Neural crest cell (in vitro differentiated cells): ENCODE measurements around the gene MCM8. TPM values are rescaled to one million over a fixed set of nuclear protein-coding genes. Genes with fewer than 3 reads are reported as not detected.

Source experiments
- DNase-seq: peaks from one replicate; pipeline ENCODE4 v3.0.0; 2021; ENCODE audit warnings: low read depth, mixed read lengths, low spot score
- H3K27ac Mint-ChIP-seq: one replicate; pipeline ENCODE4 v1.8.0; 2021; ENCODE audit warnings: mild to moderate bottlenecking, mixed read lengths; ENCODE audit not compliant: unreplicated experiment
- H3K27me3 Mint-ChIP-seq: 2 replicates; pipeline ENCODE4 v1.8.0; 2021; ENCODE audit warnings: low read depth, mild to moderate bottlenecking, mixed read lengths
- H3K36me3 Mint-ChIP-seq: 2 replicates; pipeline ENCODE4 v1.8.0; 2021; ENCODE audit warnings: low read depth, mild to moderate bottlenecking, mixed read lengths
- H3K4me1 Mint-ChIP-seq: 2 replicates; pipeline ENCODE4 v1.8.0; 2021; ENCODE audit warnings: mixed read lengths
- H3K4me3 Mint-ChIP-seq: one replicate; pipeline ENCODE4 v1.8.0; 2021; ENCODE audit warnings: mild to moderate bottlenecking, mixed read lengths
- H3K9me3 Mint-ChIP-seq: 2 replicates; pipeline ENCODE4 v1.8.0; 2021; ENCODE audit warnings: mixed read lengths
- total RNA-seq: library from RNA; stranded (reverse); gene quantifications from 2 replicates; pipeline ENCODE4 v1.2.1, GENCODE V29; 2021
- TF ChIP-seq, protein P1 (sequence below): fragments of 200-600 bp; sonication (generic); conservative IDR thresholded peaks from 2 replicates; pipeline ENCODE4 v1.5.0; 2021; ENCODE audit warnings: antibody characterized with exemption, mild to moderate bottlenecking

The MCM8 gene
- total RNA-seq, 1 donor from 2014 or later, result 36.2 TPM

GRCh38 chr20:5969940-5970339 lies 19.5 kb downstream of the MCM8 start:
- no peak for DNase-seq
- Mint-ChIP-seq H3K36me3 (peaks cover 13% of the 10 kb centered on the region), H3K27me3 (no peaks in the 10 kb centered on the region), H3K27ac (no peak overlapping the region), H3K4me1 (peaks cover 13% of the 10 kb centered on the region), H3K4me3 (no peak overlapping the region), H3K9me3 (no peaks in the 10 kb centered on the region)
- TF ChIP-seq, protein P1, sequence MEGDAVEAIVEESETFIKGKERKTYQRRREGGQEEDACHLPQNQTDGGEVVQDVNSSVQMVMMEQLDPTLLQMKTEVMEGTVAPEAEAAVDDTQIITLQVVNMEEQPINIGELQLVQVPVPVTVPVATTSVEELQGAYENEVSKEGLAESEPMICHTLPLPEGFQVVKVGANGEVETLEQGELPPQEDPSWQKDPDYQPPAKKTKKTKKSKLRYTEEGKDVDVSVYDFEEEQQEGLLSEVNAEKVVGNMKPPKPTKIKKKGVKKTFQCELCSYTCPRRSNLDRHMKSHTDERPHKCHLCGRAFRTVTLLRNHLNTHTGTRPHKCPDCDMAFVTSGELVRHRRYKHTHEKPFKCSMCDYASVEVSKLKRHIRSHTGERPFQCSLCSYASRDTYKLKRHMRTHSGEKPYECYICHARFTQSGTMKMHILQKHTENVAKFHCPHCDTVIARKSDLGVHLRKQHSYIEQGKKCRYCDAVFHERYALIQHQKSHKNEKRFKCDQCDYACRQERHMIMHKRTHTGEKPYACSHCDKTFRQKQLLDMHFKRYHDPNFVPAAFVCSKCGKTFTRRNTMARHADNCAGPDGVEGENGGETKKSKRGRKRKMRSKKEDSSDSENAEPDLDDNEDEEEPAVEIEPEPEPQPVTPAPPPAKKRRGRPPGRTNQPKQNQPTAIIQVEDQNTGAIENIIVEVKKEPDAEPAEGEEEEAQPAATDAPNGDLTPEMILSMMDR, result no peak

- H3K36me3 Mint-ChIP-seq, result peaks cover 10% of the 10 kb centered on the region
- H3K27ac Mint-ChIP-seq, result no peak overlapping the region
- peaks cover 13% of the 10 kb centered on the region for H3K4me1 Mint-ChIP-seq
- H3K9me3 Mint-ChIP-seq, result no peaks in the 10 kb centered on the region
- H3K4me3 Mint-ChIP-seq, result no peak overlapping the region
- TF ChIP-seq, protein P1, result no peak
- no peaks in the 10 kb centered on the region for H3K27me3 Mint-ChIP-seq
- no peak for DNase-seq
Observed at GRCh38 chr20:5970381-5970780, 19.9 kb downstream of the MCM8 start.

GRCh38 chr20:5971203-5971602 lies 20.8 kb downstream of the MCM8 start:
- no peak for DNase-seq
- Mint-ChIP-seq H3K9me3 (no peaks in the 10 kb centered on the region), H3K27ac (no peak overlapping the region), H3K27me3 (no peaks in the 10 kb centered on the region), H3K4me1 (peaks cover 13% of the 10 kb centered on the region), H3K4me3 (no peak overlapping the region), H3K36me3 (peaks cover 10% of the 10 kb centered on the region)
- TF ChIP-seq, protein P1, result no peak

GRCh38 chr20:5973172-5973571 lies 22.7 kb downstream of the MCM8 start:
- peaks cover 8% of the 10 kb centered on the region for H3K36me3 Mint-ChIP-seq

DNA sequence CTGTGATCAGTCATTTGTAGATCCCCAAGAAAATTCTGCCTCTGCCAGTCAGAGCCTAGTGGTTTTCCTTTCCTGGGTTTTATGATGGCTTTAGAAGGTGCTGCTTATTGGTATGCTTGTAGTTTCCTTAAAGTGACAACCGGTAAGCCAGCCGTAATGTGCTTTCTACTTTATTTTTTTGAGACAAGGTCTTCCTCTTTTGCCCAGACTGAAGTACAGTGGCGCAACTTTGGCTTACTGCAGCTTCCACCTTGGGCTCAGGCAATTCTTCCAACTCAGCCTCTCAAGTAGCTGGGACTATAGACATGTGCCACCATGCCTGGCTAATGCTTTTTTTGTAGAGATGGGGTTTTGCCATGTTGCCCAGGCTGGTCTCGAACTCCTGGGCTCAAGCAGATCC lies 23.5 kb downstream of the MCM8 start:
- Mint-ChIP-seq H3K36me3 (peaks cover 8% of the 10 kb centered on the region), H3K27ac (no peak overlapping the region), H3K4me3 (no peak overlapping the region), H3K9me3 (no peaks in the 10 kb centered on the region), H3K27me3 (no peaks in the 10 kb centered on the region), H3K4me1 (peaks cover 11% of the 10 kb centered on the region)
- TF ChIP-seq, protein P1, result no peak
- DNase-seq, result no peak

More at GRCh38 chr20:5973172-5973571, 22.7 kb downstream of the MCM8 start:
- H3K27me3 Mint-ChIP-seq, result no peaks in the 10 kb centered on the region
- TF ChIP-seq, protein P1, result no peak
- no peak for DNase-seq
- no peak overlapping the region for H3K4me3 Mint-ChIP-seq
- H3K4me1 Mint-ChIP-seq, result peaks cover 13% of the 10 kb centered on the region
- H3K27ac Mint-ChIP-seq, result no peak overlapping the region
- H3K9me3 Mint-ChIP-seq, result no peaks in the 10 kb centered on the region

DNA sequence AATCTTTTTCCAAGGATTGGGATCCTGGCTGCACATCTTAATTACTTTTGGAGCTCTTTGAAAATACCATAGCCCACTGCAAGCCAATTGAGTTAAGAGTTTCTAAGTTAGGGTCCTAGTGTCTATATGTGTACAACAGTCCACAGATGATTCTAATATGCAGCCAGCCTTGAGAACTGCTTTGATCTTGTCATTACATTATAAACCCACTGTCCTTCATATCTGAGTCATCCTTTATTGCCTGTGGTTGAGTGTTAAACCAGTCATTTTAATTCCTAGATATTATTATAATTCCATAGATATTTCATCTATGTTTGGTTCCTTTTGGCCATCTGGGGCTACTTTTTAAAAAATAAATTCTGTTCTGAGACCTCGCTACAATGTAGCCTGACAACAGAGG lies 24.1 kb downstream of the MCM8 start:
- H3K4me3 Mint-ChIP-seq, result no peak overlapping the region
- peaks cover 6% of the 10 kb centered on the region for H3K4me1 Mint-ChIP-seq
- DNase-seq, result no peak
- no peaks in the 10 kb centered on the region for H3K9me3 Mint-ChIP-seq
- TF ChIP-seq, protein P1, result no peak
- H3K27me3 Mint-ChIP-seq, result no peaks in the 10 kb centered on the region
- H3K36me3 Mint-ChIP-seq, result peaks cover 13% of the 10 kb centered on the region
- H3K27ac Mint-ChIP-seq, result no peak overlapping the region
